RPMI7951 (cell line): Measurements from ENCODE around the gene ADIPOQ. TPM values are rescaled to one million over a fixed set of nuclear protein-coding genes. Genes with fewer than 3 reads are reported as not detected.
"Not testable (repeated sequence)": the region's sequence is repeated elsewhere in the genome, so short reads cannot be mapped to it uniquely, and the experiment has no call there.

ENCODE experiments used
- DNase-seq: peaks from one replicate; pipeline ENCODE4 v3.0.0-alpha.2; 2012; ENCODE audit warnings: low read depth
- total RNA-seq: library from RNA; depleted of rRNA; stranded (reverse); fragments of >200 nt; shearing (Covaris generic); gene quantifications from 2 replicates; pipeline ENCODE4 v1.2.3, GENCODE V29; 2014; rRNA removed

ADIPOQ gene
- total RNA-seq, 1 experiment from 2014 or later = not detected

GRCh38 chr3:186901135-186901734 lies 58.7 kb downstream of the ADIPOQ start:
- DNase-seq = no peak

GRCh38 chr3:186902154-186902553 lies 59.6 kb downstream of the ADIPOQ start:
- DNase-seq = no peak

GRCh38 chr3:186902713-186903112 lies 60.2 kb downstream of the ADIPOQ start:
- no peak for DNase-seq

GRCh38 chr3:186903676-186904075 lies 61.2 kb downstream of the ADIPOQ start:
- not testable (repeated sequence) for DNase-seq

GRCh38 chr3:186907075-186907474 lies 64.6 kb downstream of the ADIPOQ start:
- not testable (repeated sequence) for DNase-seq

Other genes starting within 250 kb of the ADIPOQ start
- gene AHSG, start 229.7 kb upstream of the ADIPOQ start, total RNA-seq = not detected in 2 replicates
- gene FETUB, start 202.3 kb upstream of the ADIPOQ start, total RNA-seq = not detected in 2 replicates
- not detected in 2 replicates for gene HRG, start 176.7 kb upstream of the ADIPOQ start, total RNA-seq
- not detected in 2 replicates for gene KNG1, start 125.4 kb upstream of the ADIPOQ start, total RNA-seq
- 465 and 511 TPM in 2 replicates for gene EIF4A2, start 59.1 kb upstream of the ADIPOQ start, total RNA-seq
- gene RFC4, start 36.2 kb upstream of the ADIPOQ start, total RNA-seq = 142 and 161 TPM in 2 replicates
- 2.0 and 4.2 TPM in 2 replicates for gene ST6GAL1, start 87.8 kb downstream of the ADIPOQ start, total RNA-seq